GM21447 (cell line): ENCODE results near the gene THOC6.

Experiments
- ATAC-seq: cut with Tn5 transposase; IDR thresholded peaks from one replicate; pipeline ENCODE4 v1.9.1; 2021; ENCODE audit not compliant: unreplicated experiment

The THOC6 gene

DNA sequence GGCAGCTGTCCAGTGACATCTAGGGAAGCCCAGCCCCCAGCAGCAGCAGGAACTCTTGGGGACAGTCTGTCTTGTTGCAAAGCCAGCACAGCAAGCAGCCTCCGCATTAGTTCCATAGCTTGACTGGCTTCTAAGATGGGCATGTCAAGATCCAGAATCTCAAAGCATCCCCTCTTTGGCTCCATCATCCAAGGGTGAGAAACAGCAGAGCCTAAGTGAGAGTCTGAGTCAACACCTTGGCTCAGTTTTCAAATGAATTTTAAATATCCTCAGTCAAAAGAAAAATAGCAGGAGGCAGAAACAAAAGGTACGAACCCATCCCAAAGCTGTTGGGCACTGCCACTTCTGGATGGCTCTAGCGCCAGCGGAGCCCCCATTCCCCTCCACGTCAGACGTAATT is 8.9 kb upstream of the THOC6 start:
- no peak for ATAC-seq

DNA sequence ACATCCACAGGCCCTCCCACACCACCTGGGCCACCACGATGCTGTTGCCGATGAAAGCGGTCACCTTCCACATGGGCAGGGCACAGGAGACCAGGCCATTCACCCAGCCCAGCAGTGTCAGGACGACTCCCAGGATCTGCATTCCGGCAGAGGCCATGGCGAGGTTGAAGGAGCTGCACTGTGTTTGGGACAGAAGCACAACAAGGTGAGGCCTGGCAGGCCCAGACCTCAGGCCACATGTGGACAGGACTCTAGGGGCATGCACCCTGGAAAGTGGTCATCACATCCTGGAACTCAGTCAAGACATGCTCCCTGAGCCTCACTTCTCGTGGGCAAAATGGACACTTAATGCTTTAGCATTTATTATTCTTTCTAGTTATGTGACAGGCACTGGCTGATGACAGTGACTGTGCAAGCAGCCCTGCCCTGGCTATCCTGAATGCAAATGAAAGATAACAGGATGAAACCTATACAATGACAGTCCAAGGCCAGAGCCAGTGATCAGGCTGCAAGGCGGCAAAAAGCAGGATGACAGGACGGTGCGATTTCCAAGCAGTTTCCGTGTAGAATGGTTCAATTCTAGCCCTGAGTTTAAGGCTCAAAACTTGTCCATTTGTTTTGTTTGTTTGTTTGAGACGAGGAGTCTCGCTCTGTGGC is 7.8 kb upstream of the THOC6 start:
- ATAC-seq, result no peak

DNA sequence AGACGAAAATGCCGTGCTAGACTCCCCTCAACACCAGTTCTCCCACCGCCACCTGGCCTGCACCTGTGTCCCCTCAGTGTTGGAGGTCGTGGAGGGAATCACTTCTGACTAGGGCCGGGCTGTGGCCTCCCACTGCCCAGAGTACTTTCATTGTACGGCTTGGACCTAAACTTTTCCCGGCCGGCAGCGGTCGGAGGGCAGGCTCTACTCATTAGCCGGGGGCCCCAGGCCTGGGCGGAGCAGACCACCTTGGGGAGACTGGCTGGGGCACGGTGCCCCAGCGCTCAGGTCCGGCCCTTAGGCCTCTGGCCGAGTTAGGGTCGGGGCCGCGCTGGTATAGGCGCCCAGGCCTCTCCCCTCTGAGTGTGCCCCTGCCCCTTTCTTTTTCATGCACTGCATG is 6.5 kb upstream of the THOC6 start:
- no peak for ATAC-seq

DNA sequence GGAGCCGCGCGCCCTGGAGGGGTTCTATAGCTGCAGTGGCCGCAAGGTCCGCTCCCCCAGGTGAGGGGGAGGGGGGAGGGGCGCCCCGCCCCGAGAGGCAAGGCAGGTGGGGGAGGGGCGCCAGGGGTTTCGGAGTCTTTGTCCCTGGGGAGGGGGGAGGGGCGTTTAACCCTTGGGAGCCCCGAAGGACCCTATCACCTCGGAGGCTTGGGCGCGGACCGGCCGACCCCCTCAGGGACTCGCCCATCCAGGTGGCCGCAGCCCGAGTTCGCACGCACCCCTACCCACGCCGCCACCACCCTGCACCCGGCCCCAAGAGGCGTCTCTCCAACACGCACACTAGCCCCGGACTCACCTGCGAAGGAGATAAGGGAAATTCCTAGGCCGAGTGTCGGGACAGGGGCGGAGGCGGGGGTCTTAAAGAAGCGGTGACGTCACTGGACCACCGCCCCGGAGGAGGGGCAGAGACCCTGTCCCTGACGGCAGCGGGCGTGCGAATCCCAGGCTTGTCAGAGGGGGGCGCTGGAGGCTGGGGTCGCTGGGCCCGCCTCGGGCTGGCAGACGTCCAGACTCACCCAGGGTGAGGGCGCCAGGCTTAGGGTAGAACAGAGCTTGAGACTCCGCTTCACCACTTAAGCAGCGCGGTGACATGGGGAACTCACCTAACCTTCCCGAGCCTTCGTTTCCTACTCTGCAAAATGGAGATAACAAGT is 5.9 kb upstream of the THOC6 start, which contains the start of gene CLDN6:
CLDN6 (minus strand) TSS at position 390 of the 713 bp plus-strand sequence. CDS start 2,162 bp downstream, outside the sequence.
- ATAC-seq, result no peak

DNA sequence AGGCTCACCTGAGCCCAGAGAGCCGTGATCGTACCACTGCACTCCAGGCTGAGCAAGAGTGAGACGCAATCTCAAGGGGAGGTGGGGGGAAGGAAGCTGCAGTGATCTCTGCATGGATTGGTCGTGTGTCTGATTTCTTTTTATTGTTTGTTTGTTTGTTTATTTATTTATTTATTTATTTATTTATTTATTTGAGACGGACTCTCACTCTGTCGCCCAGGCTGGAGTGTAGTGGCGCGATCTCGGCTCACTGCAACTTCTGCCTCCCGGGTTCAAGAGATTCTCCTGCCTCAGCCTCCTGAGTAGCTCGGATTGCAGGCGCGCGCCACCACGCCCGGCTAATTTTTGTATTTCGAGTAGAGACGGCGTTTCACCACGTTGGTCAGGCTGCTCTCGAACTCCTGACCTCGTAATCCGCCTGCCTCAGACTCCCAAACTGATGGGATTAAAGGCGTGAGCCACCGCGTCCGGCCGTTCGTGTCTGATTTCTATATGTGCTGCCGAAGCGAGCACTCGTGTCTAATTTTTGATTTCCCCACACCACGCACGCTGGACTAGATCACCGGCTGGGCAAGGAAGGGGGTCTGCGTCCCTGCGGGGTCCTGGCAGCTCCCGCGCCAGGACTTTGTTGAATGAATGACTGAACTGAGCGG is 4.1 kb upstream of the THOC6 start:
- ATAC-seq, result no peak

DNA sequence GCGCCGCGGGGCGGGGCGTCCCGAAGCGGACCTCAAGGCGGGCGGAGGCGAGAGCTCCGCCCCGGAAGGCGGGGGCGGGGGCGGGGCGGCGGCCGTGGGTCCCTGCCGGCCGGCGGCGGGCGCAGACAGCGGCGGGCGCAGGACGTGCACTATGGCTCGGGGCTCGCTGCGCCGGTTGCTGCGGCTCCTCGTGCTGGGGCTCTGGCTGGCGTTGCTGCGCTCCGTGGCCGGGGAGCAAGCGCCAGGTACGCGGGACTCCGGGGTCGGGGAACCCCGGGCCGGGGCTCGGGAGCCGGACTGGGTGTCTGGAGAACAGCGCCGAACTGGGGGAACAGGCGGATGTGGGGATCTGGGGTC is 3.6 kb upstream of the THOC6 start, which contains the start of gene TNFRSF12A:
TNFRSF12A (plus strand) TSS at position 122 of the 357 bp plus-strand sequence; CDS start at position 152, 30 bp downstream.
- no peak for ATAC-seq

DNA sequence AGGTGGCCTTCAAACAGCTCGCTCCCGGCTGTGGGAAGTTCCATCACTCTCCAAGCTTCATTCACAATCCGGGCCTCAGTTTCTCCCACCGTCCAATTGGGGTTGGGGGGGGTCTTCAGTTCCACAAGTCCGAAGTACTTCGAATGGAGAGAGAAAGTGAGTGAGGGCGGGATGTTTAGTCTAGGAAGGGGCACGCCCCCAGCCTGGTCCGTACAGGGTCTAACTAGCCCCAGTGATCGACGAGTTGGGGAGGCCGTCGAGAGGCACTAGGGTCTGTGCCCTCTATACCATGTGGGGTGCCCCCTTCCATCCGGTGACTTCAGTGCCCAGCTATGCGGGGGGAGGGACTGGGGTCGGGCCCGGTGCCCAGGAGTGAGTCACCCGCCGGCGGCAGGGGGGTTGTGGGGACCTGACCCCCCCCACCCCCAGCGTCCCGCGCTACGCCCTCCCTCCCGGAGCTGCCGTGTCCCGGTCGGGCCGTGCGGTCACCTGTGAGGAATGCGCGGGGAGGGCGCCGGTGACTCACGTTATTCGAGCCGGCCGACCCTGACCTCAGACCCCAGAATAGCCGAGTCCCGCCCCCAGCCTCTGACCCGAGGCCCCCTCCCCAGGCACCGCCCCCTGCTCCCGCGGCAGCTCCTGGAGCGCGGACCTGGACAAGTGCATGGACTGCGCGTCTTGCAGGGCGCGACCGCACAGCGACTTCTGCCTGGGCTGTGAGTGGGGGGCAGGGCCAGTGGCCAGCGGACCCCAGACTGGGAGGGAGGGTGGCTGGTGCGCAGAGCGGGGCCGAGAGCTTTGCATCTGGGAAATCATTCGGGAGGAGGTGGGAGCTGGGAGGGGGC is 3.0 kb upstream of the THOC6 start:
- no peak for ATAC-seq

DNA sequence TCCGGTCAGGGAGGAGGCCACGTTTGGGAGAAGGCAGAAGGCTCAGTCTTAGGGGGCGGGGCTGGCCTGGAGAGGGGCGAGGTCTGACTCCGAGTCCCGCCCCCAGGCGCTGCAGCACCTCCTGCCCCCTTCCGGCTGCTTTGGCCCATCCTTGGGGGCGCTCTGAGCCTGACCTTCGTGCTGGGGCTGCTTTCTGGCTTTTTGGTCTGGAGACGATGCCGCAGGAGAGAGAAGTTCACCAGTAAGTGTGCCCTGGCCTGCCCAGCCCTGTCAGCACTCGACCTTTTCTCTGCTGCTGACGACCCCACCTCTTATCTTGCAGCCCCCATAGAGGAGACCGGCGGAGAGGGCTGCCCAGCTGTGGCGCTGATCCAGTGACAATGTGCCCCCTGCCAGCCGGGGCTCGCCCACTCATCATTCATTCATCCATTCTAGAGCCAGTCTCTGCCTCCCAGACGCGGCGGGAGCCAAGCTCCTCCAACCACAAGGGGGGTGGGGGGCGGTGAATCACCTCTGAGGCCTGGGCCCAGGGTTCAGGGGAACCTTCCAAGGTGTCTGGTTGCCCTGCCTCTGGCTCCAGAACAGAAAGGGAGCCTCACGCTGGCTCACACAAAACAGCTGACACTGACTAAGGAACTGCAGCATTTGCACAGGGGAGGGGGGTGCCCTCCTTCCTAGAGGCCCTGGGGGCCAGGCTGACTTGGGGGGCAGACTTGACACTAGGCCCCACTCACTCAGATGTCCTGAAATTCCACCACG is 2.2 kb upstream of the THOC6 start:
- ATAC-seq, result no peak

DNA sequence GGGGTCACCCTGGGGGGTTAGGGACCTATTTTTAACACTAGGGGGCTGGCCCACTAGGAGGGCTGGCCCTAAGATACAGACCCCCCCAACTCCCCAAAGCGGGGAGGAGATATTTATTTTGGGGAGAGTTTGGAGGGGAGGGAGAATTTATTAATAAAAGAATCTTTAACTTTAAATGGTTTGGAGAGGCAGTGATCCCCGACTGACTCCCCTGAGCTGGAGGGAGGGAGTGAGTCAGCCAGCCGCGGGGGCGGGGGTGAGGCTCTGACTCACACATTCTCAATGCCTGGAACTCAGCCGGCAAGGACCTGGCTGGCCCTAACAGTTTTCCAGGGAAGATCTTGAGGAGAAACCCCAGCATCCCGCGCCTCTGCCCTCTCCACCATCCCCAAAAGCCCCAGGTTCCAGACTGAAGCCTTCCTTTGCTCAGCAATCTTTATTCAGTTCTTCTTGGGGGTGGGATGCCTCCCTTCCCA is 1.6 kb upstream of the THOC6 start:
- no peak for ATAC-seq

DNA sequence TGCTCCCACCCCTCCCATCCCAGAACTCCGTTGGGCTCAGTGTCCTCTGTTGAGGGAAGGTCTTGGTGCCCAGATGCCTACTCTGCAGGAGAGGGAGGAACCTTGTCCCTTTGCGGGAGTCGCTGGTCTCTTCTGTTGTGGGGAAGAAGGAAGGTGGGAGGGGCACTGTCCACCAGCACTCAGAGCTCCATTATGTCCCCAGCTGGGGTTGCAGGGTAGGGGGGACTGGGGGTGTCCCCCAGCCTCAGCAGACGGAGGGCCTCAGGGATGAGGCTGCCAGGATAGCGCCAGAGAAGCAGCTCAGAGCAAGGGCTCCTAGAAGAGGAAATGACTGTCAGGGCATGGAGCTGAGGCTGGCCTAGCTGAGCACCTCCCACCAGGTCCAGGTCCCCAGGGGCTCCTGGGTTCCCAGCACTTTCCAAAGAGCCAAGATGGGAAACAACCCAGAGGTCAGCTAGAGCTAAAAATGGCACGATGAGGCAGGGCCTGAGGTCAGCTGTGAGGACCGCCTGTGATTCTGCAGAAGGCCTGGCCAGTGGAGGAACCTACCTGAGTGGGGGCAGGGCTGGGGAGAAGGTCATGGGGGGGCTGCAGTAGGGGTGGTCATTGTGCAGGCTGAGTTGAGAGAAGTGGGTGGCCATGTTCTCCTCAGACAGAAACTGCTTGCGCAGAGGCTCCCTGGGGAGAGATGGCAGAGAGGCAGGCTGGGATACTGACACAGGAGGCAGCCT is 986 bp upstream of the THOC6 start:
- no peak for ATAC-seq

DNA sequence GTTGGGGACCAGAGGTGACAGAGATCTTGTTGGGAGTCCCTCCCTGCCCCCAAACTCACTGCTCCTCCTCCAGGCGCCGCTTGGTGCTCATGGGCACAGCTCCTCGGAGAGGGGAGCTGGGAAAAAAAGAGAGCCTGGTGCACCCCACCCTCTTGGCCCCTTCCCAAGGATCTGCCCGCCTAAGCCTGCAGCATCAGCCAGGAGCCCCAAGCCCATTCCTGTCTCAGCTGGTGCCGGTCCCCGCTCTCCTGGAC is 493 bp upstream of the THOC6 start:
- no peak for ATAC-seq

DNA sequence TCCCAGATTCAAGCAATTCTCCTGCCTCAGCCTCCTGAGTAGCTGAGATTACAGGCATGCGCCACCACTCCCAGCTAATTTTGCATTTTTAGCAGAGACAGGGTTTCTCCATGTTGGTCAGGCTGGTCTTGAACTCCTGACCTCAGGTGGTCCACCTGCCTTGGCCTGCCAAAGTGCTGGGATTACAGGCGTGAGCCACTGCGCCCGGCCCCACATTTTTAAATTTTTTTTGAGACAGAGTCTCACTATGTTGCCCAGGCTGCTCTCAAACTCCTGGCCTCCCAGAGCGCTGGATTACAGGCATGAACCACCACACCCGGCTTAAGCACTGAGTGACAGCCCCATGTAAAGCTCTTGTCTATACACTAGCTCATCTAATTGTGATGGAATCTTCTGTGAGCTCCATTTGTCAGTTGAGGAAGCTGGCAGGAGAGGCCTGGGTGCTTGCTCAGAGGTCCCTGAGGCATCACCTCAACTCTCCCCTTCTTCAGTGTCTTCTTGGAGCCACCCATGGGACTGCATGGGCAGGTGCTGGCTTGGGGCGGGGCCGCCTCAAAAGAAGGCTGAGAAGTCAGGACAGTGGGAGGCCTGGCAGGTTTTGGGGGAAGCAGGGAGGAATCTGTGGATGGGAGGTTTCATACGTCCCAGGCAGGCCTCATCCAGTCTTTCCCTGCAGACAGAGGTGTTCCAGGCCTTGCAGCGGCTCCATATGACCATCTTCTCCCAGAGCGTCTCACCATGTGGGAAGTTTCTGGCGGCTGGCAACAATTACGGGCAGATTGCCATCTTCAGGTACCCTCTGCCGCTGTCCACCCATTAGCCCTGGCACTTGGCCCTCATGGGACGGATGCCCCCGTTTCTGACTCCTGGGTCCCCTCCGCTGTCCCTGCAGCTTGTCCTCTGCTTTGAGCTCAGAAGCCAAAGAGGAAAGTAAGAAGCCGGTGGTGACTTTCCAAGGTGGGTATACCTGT is 1.5 kb downstream of the THOC6 start:
- ATAC-seq, result no peak

DNA sequence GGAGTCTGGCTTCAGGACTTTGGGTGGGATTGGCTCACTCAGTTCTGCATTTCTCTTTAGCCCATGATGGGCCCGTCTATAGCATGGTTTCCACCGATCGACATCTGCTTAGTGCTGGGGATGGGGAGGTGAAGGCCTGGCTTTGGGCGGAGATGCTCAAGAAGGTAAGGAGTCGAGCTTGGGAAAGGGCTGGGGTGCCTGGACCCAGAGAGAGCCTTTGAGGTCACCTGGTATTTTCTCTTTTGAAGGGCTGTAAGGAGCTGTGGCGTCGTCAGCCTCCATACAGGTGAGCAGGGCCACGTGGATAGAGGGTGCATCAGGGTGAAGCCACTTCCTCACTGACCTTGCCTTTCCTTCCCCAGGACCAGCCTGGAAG is 2.2 kb downstream of the THOC6 start:
- no peak for ATAC-seq

DNA sequence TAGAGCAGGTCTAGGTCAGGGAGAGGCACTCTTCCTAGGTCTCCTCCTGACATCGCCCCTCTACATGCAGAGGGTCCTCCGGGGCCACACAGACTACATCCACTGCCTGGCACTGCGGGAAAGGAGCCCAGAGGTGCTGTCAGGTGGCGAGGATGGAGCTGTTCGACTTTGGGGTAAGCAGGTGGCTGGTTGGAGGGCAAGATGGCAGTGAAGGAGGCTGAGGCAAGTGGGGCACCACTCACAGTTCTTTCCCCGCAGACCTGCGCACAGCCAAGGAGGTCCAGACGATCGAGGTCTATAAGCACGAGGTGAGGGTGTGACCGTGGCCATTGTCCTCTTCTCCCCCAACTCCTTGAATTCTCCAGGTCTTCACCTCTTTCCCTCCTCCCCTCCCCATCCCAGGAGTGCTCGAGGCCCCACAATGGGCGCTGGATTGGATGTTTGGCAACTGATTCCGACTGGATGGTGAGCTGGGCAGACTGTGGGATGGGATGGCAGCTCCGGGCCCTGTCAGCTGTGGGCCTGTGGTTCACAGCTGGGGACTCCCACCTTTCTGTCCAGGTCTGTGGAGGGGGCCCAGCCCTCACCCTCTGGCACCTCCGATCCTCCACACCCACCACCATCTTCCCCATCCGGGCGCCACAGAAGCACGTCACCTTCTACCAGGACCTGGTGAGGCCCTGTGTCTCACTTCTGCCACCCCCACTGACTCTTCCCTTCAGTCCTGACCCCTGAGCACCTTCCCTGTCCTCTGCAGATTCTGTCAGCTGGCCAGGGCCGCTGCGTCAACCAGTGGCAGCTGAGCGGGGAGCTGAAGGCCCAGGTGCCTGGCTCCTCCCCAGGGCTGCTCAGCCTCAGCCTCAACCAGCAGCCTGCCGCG is 3.0 kb downstream of the THOC6 start:
- ATAC-seq, result no peak

DNA sequence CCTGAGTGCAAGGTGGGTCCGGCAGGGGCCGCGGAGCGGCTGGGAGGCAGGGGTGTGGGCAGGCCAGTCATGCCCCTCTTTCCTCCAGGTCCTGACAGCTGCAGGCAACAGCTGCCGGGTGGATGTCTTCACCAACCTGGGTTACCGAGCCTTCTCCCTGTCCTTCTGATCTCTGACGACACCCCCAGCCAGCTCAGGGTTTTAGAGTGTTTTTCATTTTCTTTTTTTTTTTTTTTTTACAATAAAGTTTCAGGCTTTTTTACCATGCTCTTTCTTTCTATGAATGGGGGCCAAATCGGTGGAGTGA is 3.6 kb downstream of the THOC6 start:
- no peak for ATAC-seq

DNA sequence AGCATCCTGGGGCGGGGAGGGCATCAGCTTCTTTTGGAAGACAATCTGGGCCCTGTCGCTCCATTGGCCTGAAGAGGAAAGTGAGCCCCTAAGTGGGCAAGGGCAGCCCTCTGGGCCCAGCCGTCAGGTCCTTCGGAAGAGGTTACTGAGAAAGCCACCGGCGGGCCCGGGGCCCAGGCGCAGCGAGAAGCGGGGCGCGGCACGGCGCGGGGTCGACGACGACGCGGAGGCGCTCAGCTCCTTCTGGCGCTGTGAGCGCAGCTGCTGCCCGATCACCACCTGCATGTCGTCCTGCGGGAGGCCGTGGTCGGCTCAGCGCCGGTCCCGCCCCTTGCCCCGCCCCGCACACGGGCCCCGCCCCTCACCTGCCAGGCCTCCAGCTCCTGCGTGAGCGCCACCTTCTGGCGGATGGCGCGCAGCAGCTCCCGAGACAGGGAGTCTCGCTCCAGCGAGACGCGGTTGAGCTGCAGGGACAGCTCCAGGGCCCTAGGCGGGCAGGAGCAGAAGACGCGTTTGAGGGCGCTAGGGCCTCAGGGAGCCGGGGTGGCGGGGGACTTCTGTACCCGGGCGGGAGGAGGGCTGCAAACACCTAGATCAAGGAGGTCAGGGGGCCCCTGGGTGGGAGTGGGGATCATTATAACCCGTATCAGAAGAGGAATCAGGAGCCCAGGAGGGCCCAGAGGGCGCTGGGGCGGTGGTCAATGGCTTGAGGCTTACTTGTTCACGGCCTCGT is 4.3 kb downstream of the THOC6 start:
- no peak for ATAC-seq

DNA sequence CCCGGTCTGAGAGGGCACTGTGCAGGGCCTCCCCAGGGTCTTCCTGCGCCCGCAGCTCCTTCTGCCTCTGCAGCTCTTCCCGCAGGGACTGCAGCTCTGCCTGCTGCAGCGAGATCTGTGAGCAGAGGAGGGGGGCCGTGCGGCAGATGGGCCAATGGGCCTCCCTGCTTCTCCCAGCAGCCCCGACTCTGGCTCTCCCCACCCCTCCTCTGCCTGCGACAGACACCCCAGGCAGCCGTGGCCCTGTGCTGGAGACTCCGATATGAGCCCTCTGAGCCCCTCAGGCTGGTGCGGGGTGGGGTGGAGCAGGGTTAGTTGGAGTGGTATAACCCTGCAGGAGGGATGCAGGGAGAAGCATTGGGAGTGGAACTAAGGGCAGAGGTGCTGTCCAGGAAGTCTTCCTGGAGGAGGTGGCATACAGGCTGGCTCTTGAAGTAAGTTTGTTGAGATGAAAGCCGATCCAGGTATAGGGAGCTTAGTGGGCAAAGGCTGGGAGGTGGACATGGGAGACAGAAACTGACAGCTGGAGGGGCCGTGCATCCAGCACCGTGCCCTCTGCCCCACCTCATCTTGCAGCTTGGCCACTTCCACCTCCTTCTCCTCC is 5.0 kb downstream of the THOC6 start:
- ATAC-seq, result no peak
